Measurements from ENCODE around the gene TGM5.

GRCh38 chr15:43244092-43244491, 22.6 kb downstream of the TGM5 start:
- TF ChIP-seq CTCF (IDR thresholded peaks at IDR 0.05) (no peak), POLR2AphosphoS5 (IDR thresholded peaks at IDR 0.05) (no peak), POLR2A (IDR thresholded peaks at IDR 0.05) (no peak)

Data from transverse colon (tissue), 4 donors.